PC-9 (cell line): ENCODE results near the gene C1orf21. TPM values are rescaled to one million over a fixed set of nuclear protein-coding genes. Genes with fewer than 3 reads are reported as not detected.

ENCODE experiments used
- BruUV-seq: library from RNA; stranded (reverse); fragments of 400-500 nt; replicated peaks from 2 replicates; lab custom pipeline; 2021; lab: Mats Ljungman, UMichigan
- CTCF ChIA-PET: fragments of 300-600 bp; sonication (Branson Sonifier 250); formaldehyde crosslinking; loops from one replicate; lab custom pipeline; 2022; ENCODE audit warnings: antibody characterized with exemption; lab: Charles Lee
- POLR2A ChIA-PET: fragments of 300-600 bp; sonication (Branson Sonifier 250); formaldehyde crosslinking; loops from one replicate; lab custom pipeline; 2022; ENCODE audit warnings: antibody characterized with exemption; ENCODE audit not compliant: unreplicated experiment; lab: Charles Lee
- DNase-seq, 2 experiments: peaks; one replicate each; pipeline versions ENCODE4 v3.0.0 to v3.0.0-alpha.2; 2015 to 2022; ENCODE audit warnings: mixed read lengths in 1 of 2
- H2AFZ ChIP-seq: fragments of 200-600 bp; sonication (generic); 2 replicates; pipeline ENCODE4 v1.8.1; 2017; ENCODE audit warnings: antibody characterized with exemption
- H3F3A ChIP-seq: fragments of 200-600 bp; sonication (generic); 2 replicates; pipeline ENCODE4 v1.8.1; 2017; ENCODE audit warnings: antibody characterized with exemption, mild to moderate bottlenecking, low read depth; ENCODE audit not compliant: insufficient read depth
- H3K27ac ChIP-seq: fragments of 200-600 bp; sonication (generic); 2 replicates; pipeline ENCODE4 v1.6.1; 2016; ENCODE audit warnings: mixed run types
- H3K27me3 ChIP-seq: fragments of 200-600 bp; sonication (generic); 2 replicates; pipeline ENCODE4 v1.6.1; 2016; ENCODE audit warnings: low read depth, mixed run types; ENCODE audit not compliant: insufficient read depth
- H3K36me3 ChIP-seq: fragments of 200-600 bp; sonication (generic); 2 replicates; pipeline ENCODE4 v1.6.1; 2016; ENCODE audit warnings: low read depth, mixed run types
- H3K4me1 ChIP-seq: fragments of 200-600 bp; sonication (generic); replicated peaks from 2 replicates; pipeline ENCODE4 v1.6.1; 2016; ENCODE audit warnings: mixed run types; ENCODE audit not compliant: insufficient read depth
- H3K4me2 ChIP-seq: fragments of 200-600 bp; sonication (generic); 2 replicates; pipeline ENCODE4 v1.6.1; 2017; ENCODE audit warnings: mixed run types
- H3K4me3 ChIP-seq: fragments of 200-600 bp; sonication (generic); 2 replicates; pipeline ENCODE4 v1.6.1; 2016; ENCODE audit warnings: mixed run types
- H3K79me2 ChIP-seq: fragments of 200-600 bp; sonication (generic); 2 replicates; pipeline ENCODE4 v1.6.1; 2017; ENCODE audit warnings: low read depth, mixed run types
- H3K9me2 ChIP-seq: fragments of 200-600 bp; sonication (generic); 2 replicates; pipeline ENCODE4 v1.8.1; 2017; ENCODE audit warnings: mild to moderate bottlenecking; ENCODE audit not compliant: insufficient read depth
- H3K9me3 ChIP-seq: fragments of 200-600 bp; sonication (generic); 2 replicates; pipeline ENCODE4 v1.8.1; 2016; ENCODE audit warnings: low read depth; ENCODE audit not compliant: insufficient read depth
- H4K20me1 ChIP-seq: fragments of 200-600 bp; sonication (generic); 2 replicates; pipeline ENCODE4 v1.8.1; 2017; ENCODE audit not compliant: insufficient read depth
- CTCF ChIP-seq: fragments of 200-600 bp; sonication (generic); conservative IDR thresholded peaks from 2 replicates; pipeline ENCODE4 v1.6.1; 2017; ENCODE audit warnings: mixed run types, antibody characterized with exemption, mild to moderate bottlenecking, moderate library complexity
- EZH2 ChIP-seq: fragments of 200-600 bp; sonication (generic); IDR thresholded peaks from 2 replicates; pipeline ENCODE4 v1.8.0; 2017; ENCODE audit warnings: antibody characterized with exemption, low read depth
- intact Hi-C: fragments of 100-400 bp; cut with micrococcal nuclease; formaldehyde crosslinking; loops from one replicate; pipeline ENCODE4 v1.10.0; 2022; ENCODE audit not compliant: unreplicated experiment
- total RNA-seq: library from RNA; stranded (reverse); gene quantifications from 2 replicates; pipeline ENCODE4 v1.2.3, GENCODE V29; 2021

Gene C1orf21
- total RNA-seq, 1 experiment from 2014 or later, result 13.8 TPM

GRCh38 chr1:184518736-184519357 lies 132.0 kb downstream of the C1orf21 start:
- no TSS peak for BruUV-seq
- Histone ChIP-seq H3K27me3 (no peaks in the 10 kb centered on the region), H3K4me1 (no peaks in the 10 kb centered on the region), H3K9me3 (no peaks in the 10 kb centered on the region), H3K4me2 (no peak overlapping the region), H3K27ac (no peak overlapping the region), H4K20me1 (no peaks in the 10 kb centered on the region), H3K9me2 (no peaks in the 10 kb centered on the region), H3F3A (no peaks in the 10 kb centered on the region), H2AFZ (no peak overlapping the region), H3K36me3 (no peaks in the 10 kb centered on the region), H3K4me3 (no peak overlapping the region), H3K79me2 (no peaks in the 10 kb centered on the region)
- no peak for DNase-seq
- TF ChIP-seq EZH2 (no peak), CTCF (no peak)
- intact Hi-C loops, result no loop called here
- ChIA-PET POLR2A (no interaction called here), CTCF (no interaction called here)

- CTCF ChIA-PET, result no interaction called here
- no peak overlapping the region for H3K4me3 ChIP-seq
- TF ChIP-seq EZH2 (no peak), CTCF (no peak)
- H3K36me3 ChIP-seq, result no peaks in the 10 kb centered on the region
- no peaks in the 10 kb centered on the region for H3K79me2 ChIP-seq
- no peaks in the 10 kb centered on the region for H3F3A ChIP-seq
- intact Hi-C loops, result no loop called here
- no peaks in the 10 kb centered on the region for H3K4me1 ChIP-seq
- H3K9me2 ChIP-seq, result no peaks in the 10 kb centered on the region
- BruUV-seq, result no TSS peak
- no peak overlapping the region for H2AFZ ChIP-seq
- H3K4me2 ChIP-seq, result no peak overlapping the region
- no peaks in the 10 kb centered on the region for H4K20me1 ChIP-seq
- no peaks in the 10 kb centered on the region for H3K9me3 ChIP-seq
- H3K27ac ChIP-seq, result no peak overlapping the region
- no peaks in the 10 kb centered on the region for H3K27me3 ChIP-seq
- DNase-seq, result no peak
- POLR2A ChIA-PET, result interaction anchor here (0.6 kb wide), 1 partner anchor 536 kb away, joined by 3 read pairs; no protein-coding TSS in a partner anchor
These were observed 133.5 kb downstream of the C1orf21 start for GRCh38 chr1:184520336-184520735.

- Histone ChIP-seq H3K4me3 (no peak overlapping the region), H3K9me2 (no peaks in the 10 kb centered on the region), H3F3A (no peaks in the 10 kb centered on the region), H2AFZ (no peak overlapping the region), H3K27ac (no peak overlapping the region), H3K9me3 (no peaks in the 10 kb centered on the region; the same call in 1 of the 2 replicates), H3K36me3 (no peaks in the 10 kb centered on the region), H3K4me2 (no peak overlapping the region), H3K79me2 (no peaks in the 10 kb centered on the region), H3K4me1 (no peaks in the 10 kb centered on the region), H4K20me1 (no peaks in the 10 kb centered on the region), H3K27me3 (no peaks in the 10 kb centered on the region)
- no peak for DNase-seq
- CTCF ChIA-PET, result no interaction called here
- no peak for TF ChIP-seq EZH2
- no peak for TF ChIP-seq CTCF
- no TSS peak for BruUV-seq
- POLR2A ChIA-PET, result no interaction called here
- intact Hi-C loops, result no loop called here
These were observed 137.4 kb downstream of the C1orf21 start for GRCh38 chr1:184524248-184524647.
